ENCODE data around the gene GNMT. TPM values are rescaled to one million over a fixed set of nuclear protein-coding genes. Genes with fewer than 3 reads are reported as not detected.

The GNMT gene
- polyA plus RNA-seq, 1 experiment = 0.07 TPM

DNA sequence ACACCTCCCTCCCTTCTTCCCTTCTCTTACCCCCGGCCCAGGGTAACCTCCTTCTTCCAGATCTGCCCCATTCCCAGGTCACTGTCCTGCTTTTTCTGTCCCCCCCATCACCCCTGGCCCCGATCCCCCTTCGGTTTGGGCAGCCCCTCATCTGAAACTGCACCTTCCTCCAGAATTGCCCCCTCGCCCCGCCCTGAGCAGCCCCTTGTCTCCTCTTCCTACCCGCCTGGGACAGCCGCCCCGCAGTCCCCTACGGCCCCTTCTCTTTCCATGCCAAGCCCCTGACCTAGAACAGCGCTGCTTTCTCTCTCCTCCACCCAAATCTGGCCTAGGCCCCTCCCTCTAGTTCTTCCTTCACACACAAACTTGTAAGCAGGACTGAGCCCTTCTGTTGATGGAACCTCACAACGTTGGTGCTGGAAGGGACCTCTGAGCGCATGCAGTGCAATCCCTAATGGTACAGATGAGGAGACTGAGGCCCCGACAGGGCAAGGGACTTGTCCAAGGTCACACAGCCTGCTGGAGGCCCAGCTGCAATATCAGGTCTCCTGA lies 24.4 kb downstream of the GNMT start:
- peak overlapping the region; percentile 76 for H3K4me3 ChIP-seq (ENCODE audit: low read depth, low read length)
- no peaks in the 10 kb centered on the region for H3K9me3 ChIP-seq (ENCODE audit: control insufficient read depth, insufficient read depth, low read length)
- TF ChIP-seq, protein P1, sequence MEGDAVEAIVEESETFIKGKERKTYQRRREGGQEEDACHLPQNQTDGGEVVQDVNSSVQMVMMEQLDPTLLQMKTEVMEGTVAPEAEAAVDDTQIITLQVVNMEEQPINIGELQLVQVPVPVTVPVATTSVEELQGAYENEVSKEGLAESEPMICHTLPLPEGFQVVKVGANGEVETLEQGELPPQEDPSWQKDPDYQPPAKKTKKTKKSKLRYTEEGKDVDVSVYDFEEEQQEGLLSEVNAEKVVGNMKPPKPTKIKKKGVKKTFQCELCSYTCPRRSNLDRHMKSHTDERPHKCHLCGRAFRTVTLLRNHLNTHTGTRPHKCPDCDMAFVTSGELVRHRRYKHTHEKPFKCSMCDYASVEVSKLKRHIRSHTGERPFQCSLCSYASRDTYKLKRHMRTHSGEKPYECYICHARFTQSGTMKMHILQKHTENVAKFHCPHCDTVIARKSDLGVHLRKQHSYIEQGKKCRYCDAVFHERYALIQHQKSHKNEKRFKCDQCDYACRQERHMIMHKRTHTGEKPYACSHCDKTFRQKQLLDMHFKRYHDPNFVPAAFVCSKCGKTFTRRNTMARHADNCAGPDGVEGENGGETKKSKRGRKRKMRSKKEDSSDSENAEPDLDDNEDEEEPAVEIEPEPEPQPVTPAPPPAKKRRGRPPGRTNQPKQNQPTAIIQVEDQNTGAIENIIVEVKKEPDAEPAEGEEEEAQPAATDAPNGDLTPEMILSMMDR (IDR thresholded peaks at IDR 0.05; ENCODE audit: low read depth, low read length) = no peak
- no peaks in the 10 kb centered on the region for H3K27me3 ChIP-seq (ENCODE audit: control insufficient read depth, insufficient read depth, low read length)
- ChIA-PET CTCF (interaction anchor here (0.9 kb wide), 1 partner anchor 159 kb away, joined by 3 read pairs; no protein-coding TSS in a partner anchor), POLR2A (interaction anchor here (0.6 to 1.8 kb wide), 7 partner anchors 10 to 239 kb away, joined by 3 to 18 read pairs (median 8); partner anchors contain the start of genes CNPY3, CUL9, KLHDC3 and MEA1)
- no peak for DNase-seq (ENCODE audit: low read depth, low spot score)
- H3K27ac ChIP-seq (ENCODE audit: low read depth, low read length) = peak overlapping the region; percentile 52

DNA sequence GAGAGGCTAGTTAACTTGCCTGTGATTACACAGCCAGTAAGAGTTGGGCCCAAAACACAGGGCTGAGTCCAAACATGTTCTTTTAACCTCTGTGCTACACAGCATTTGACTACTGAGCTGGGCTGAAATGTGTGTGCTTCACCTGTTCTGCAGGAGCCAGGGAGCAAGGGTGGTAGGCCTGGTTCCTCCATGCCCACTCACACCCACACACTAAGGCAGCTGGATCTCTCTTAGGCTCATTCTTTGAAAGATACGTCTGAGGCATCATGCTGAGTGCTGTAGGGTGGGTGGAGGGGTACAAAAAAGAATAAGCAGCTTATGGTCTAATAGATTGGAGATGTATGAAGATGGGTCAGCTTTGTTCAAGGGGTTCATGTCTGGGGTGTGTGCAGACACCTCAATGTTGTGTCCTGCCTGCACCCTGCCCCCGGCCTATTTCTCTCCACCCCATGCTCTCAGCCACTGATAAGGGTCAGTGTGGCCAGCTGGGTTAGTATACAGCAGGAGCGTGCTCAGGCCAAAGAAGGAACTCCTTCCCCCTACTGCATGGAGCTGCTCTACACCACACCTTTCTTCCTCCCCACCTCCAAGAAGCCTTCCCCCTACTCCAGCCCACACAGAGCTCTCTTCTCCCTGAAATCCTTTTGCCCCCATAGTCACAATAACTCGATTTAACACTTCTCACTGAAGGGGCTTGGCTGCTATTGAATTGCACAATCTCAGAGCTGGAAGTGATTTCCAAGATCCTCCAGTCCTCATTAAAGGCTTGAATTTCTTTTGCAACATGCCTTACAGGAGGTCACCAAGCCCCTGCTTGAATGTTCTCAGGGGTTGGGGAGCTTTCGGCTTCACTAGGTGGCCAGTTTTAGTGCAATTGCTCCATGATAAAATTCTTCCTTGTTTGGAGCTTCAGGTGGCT lies 27.2 kb downstream of the GNMT start:
- no peaks in the 10 kb centered on the region for H3K27me3 ChIP-seq (ENCODE audit: control insufficient read depth, insufficient read depth, low read length)
- H3K4me3 ChIP-seq (ENCODE audit: low read depth, low read length) = no peak overlapping the region
- H3K9me3 ChIP-seq (ENCODE audit: control insufficient read depth, insufficient read depth, low read length) = no peaks in the 10 kb centered on the region
- TF ChIP-seq, protein P1 (IDR thresholded peaks at IDR 0.05; ENCODE audit: low read depth, low read length) = no peak
- DNase-seq (ENCODE audit: low read depth, low spot score) = no peak
- CTCF ChIA-PET = interaction anchor here (0.8 to 1.5 kb wide), 2 partner anchors 19 to 87 kb away, joined by 3 to 4 read pairs; no protein-coding TSS in a partner anchor
- no peak overlapping the region for H3K27ac ChIP-seq (ENCODE audit: low read depth, low read length)
- POLR2A ChIA-PET = interaction anchor here (0.6 kb wide), 1 partner anchor 598 kb away, joined by 8 read pairs; no protein-coding TSS in a partner anchor

- DNase-seq (ENCODE audit: low read depth, low spot score) = no peak
- ChIA-PET POLR2A (interaction anchor here (0.6 kb wide), 1 partner anchor 597 kb away, joined by 8 read pairs; no protein-coding TSS in a partner anchor), CTCF (interaction anchor here (1.5 kb wide), 1 partner anchor 87 kb away, joined by 4 read pairs; no protein-coding TSS in a partner anchor)
- H3K27ac ChIP-seq (ENCODE audit: low read depth, low read length) = no peak overlapping the region
- no peaks in the 10 kb centered on the region for H3K9me3 ChIP-seq (ENCODE audit: control insufficient read depth, insufficient read depth, low read length)
- no peaks in the 10 kb centered on the region for H3K27me3 ChIP-seq (ENCODE audit: control insufficient read depth, insufficient read depth, low read length)
- no peak overlapping the region for H3K4me3 ChIP-seq (ENCODE audit: low read depth, low read length)
- TF ChIP-seq, protein P1 (IDR thresholded peaks at IDR 0.05; ENCODE audit: low read depth, low read length) = no peak
Measured at GRCh38 chr6:42988486-42989020, 28.0 kb downstream of the GNMT start.

DNA sequence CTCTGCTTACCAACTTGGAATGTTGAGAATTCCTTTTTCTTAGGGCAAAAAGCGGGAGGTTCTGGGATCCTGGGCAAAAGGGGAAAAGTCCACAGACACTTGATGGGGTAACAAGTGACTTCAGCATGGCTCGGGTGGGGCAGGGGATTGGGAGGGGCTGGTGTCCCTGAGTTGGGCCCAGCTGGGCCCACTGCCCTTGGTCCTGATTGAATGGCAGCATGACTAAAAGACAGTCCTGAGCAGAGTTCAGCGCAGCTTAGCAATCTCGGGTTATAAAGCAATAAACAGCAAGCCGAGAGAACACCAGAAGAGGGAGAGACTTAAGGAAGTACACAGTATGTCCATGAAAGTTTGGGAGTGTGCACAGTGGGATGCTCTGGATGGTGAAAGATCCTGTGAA lies 29.4 kb downstream of the GNMT start:
- no peaks in the 10 kb centered on the region for H3K27me3 ChIP-seq (ENCODE audit: control insufficient read depth, insufficient read depth, low read length)
- POLR2A ChIA-PET = no interaction called here
- no peak overlapping the region for H3K4me3 ChIP-seq (ENCODE audit: low read depth, low read length)
- CTCF ChIA-PET = no interaction called here
- DNase-seq (ENCODE audit: low read depth, low spot score) = no peak
- H3K9me3 ChIP-seq (ENCODE audit: control insufficient read depth, insufficient read depth, low read length) = no peaks in the 10 kb centered on the region
- TF ChIP-seq, protein P1 (IDR thresholded peaks at IDR 0.05; ENCODE audit: low read depth, low read length) = no peak
- H3K27ac ChIP-seq (ENCODE audit: low read depth, low read length) = no peak overlapping the region
